Tibial nerve (tissue), 4 donors: ENCODE results near the gene FAM120B. TPM values are rescaled to one million over a fixed set of nuclear protein-coding genes. Genes with fewer than 3 reads are reported as not detected.

Experiments
- DNase-seq, 2 donors: peaks; one replicate each; pipeline ENCODE4 v3.0.0-alpha.2; 2019; ENCODE audit warnings: low spot score in 2 of 2
- H3K27ac ChIP-seq, 4 donors: fragments of 200-600 bp; sonication (generic) in 3 of 4; one replicate each; pipeline ENCODE4 v1.5.1; 2017 to 2019; ENCODE audit warnings: mild to moderate bottlenecking in 1 of 4
- H3K27me3 ChIP-seq, 2 donors: fragments of 200-600 bp; sonication (generic) in 1 of 2; one replicate each; pipeline versions ENCODE4 v1.5.1 to v1.6.0; 2017 to 2019
- H3K36me3 ChIP-seq, 3 donors: fragments of 200-600 bp; sonication (generic); one replicate each; pipeline ENCODE4 v1.5.1; 2018 to 2019
- H3K4me1 ChIP-seq, 4 donors: fragments of 200-600 bp; sonication (generic) in 3 of 4; one replicate each; pipeline ENCODE4 v1.5.1; 2017 to 2019
- H3K4me3 ChIP-seq, 4 donors: fragments of 200-600 bp; sonication (generic) in 3 of 4; one replicate each; pipeline ENCODE4 v1.5.1; 2017 to 2019; ENCODE audit warnings: mild to moderate bottlenecking in 1 of 4, moderate library complexity in 1 of 4
- H3K9me3 ChIP-seq, 4 donors: fragments of 200-600 bp; sonication (generic) in 3 of 4; one replicate each; pipeline ENCODE4 v1.5.1; 2017 to 2019
- EP300 ChIP-seq, 2 donors: sonication (generic); formaldehyde crosslinking; IDR thresholded peaks; one replicate each; pipeline ENCODE4 v1.6.1; 2017; ENCODE audit warnings: antibody characterized with exemption in 2 of 2, mild to moderate bottlenecking in 1 of 2
- POLR2A ChIP-seq, 2 donors: fragments of 450-650 bp; IDR thresholded peaks; one replicate each; pipeline ENCODE4 v1.6.1; 2017; ENCODE audit warnings: antibody characterized with exemption in 2 of 2, mild to moderate bottlenecking in 2 of 2, moderate library complexity in 2 of 2
- WGBS, 2 donors: methylation state at CpG; one replicate each; pipeline ENCODE4 v1.1.5; 2018; 5-methylcytosine and 5-hydroxymethylcytosine counted together
- total RNA-seq, 4 donors: library from RNA; depleted of rRNA; stranded (reverse); fragments of >200 nt; gene quantifications; one replicate each; pipeline ENCODE4 v1.1.0, GENCODE V29; 2016
- TF ChIP-seq, protein P1 (sequence below), 5 experiments: fragments of 200-600 bp in 3 of 5; fragments of 450-650 bp in 2 of 5; sonication (generic) in 3 of 5; IDR thresholded peaks; one replicate each; pipeline ENCODE4 v1.5.1; 2016 to 2019; ENCODE audit warnings: antibody characterized with exemption in 5 of 5, mild to moderate bottlenecking in 3 of 5, moderate library complexity in 2 of 5

The FAM120B gene
- total RNA-seq, 4 donors from 2014 or later: 26.0 to 35.4 (median 32.1) TPM

DNA sequence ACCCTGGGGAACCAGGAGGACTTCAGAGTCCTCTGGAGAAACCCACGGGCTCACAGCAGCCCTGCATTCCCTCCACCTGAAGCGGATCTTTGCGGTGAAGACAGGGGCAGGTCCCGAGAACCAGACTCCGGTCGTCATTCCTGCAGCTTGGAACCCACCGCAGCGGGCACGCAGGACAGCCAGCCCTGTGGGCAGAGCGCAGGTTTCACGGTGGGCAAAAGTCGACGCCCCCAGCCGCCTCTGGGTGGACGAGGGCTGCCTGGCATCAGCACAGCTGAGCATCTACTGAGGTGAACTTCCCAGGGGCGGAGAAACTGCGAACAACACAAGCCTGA lies 128.2 kb downstream of the FAM120B start:
- Histone ChIP-seq H3K27ac (no peak overlapping the region), H3K4me3 (no peak overlapping the region), H3K4me1 (peaks cover 0 to 22% (median 3%) of the 10 kb centered on the region in 4 donors), H3K36me3 (no peaks in the 10 kb centered on the region), H3K27me3 (no peaks in the 10 kb centered on the region), H3K9me3 (peaks cover 0 to 16% (median 0%) of the 10 kb centered on the region in 4 donors)
- no peak for DNase-seq
- no peak for TF ChIP-seq EP300 (IDR thresholded peaks at IDR 0.05)
- TF ChIP-seq, protein P1, sequence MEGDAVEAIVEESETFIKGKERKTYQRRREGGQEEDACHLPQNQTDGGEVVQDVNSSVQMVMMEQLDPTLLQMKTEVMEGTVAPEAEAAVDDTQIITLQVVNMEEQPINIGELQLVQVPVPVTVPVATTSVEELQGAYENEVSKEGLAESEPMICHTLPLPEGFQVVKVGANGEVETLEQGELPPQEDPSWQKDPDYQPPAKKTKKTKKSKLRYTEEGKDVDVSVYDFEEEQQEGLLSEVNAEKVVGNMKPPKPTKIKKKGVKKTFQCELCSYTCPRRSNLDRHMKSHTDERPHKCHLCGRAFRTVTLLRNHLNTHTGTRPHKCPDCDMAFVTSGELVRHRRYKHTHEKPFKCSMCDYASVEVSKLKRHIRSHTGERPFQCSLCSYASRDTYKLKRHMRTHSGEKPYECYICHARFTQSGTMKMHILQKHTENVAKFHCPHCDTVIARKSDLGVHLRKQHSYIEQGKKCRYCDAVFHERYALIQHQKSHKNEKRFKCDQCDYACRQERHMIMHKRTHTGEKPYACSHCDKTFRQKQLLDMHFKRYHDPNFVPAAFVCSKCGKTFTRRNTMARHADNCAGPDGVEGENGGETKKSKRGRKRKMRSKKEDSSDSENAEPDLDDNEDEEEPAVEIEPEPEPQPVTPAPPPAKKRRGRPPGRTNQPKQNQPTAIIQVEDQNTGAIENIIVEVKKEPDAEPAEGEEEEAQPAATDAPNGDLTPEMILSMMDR (IDR thresholded peaks at IDR 0.05): no peak
- no peak for TF ChIP-seq POLR2A (IDR thresholded peaks at IDR 0.05)
- WGBS, 2 donors: 69 to 81% methylated on average over 12 to 17 of the region's 17 CpGs

DNA sequence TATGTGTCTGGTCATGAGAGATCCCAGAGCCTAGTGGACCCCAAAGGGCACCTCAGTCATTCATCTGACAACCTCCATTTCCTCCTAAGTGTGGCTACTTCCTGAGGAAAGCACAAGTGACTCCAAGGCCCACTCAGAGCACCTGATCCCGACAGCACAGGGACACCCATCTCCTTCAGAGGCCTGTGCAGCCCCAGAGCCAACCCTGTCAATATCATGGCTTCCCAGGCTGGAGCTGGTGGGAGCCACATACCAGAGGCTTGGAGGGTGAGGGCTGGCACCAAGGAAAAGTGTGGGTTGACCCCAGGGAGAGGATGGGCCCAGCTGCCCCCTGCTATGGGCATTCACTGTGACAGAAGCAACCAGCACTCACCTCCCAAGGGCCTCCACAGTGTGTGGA lies 129.2 kb downstream of the FAM120B start:
- peaks cover 0 to 16% (median 0%) of the 10 kb centered on the region in 4 donors for H3K9me3 ChIP-seq
- TF ChIP-seq, protein P1 (IDR thresholded peaks at IDR 0.05): no peak
- TF ChIP-seq POLR2A (IDR thresholded peaks at IDR 0.05): no peak
- TF ChIP-seq EP300 (IDR thresholded peaks at IDR 0.05): no peak
- no peak for DNase-seq
- H3K27me3 ChIP-seq: no peaks in the 10 kb centered on the region
- 88 to 100% methylated on average over 1 of the region's 1 CpG for WGBS, 2 donors
- H3K27ac ChIP-seq: no peak overlapping the region
- no peak overlapping the region for H3K4me3 ChIP-seq
- peaks cover 0 to 26% (median 3%) of the 10 kb centered on the region in 4 donors for H3K4me1 ChIP-seq
- H3K36me3 ChIP-seq: no peaks in the 10 kb centered on the region

DNA sequence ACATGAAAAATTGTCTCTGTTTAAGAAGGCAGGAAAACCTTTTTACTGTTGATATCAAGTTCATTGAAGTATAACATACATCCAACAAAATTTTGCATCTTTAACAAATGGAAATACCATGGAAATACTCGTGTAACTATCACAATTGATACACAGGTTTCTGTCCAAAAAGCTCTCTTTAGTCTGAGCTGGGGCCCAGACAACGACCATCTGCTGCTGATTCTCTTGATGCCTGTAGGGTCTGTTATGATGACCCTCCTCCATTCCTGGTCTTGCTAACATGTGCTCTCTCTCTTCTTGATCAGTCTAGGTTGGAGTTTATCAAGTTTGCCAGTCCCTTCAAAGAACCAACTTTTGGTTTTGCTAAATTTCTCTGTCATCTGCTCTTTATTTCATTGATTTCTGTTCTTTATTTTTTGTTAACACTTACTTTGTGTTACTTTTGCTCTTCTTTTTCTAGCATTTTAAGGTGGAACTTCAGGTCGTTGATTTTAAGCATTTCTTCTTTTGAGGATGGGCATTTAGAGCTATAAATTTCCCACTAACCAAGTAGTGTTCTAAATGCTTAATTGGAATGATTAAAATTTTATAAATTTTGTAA lies 129.8 kb downstream of the FAM120B start:
- Histone ChIP-seq H3K4me1 (peaks cover 0 to 29% (median 3%) of the 10 kb centered on the region in 4 donors), H3K27me3 (no peaks in the 10 kb centered on the region), H3K27ac (no peak overlapping the region), H3K9me3 (peaks cover 0 to 16% (median 0%) of the 10 kb centered on the region in 4 donors), H3K36me3 (no peaks in the 10 kb centered on the region), H3K4me3 (no peak overlapping the region)
- no peak for TF ChIP-seq POLR2A (IDR thresholded peaks at IDR 0.05)
- 83 to 86% methylated on average over 3 of the region's 3 CpGs for WGBS, 2 donors
- no peak for DNase-seq

DNA sequence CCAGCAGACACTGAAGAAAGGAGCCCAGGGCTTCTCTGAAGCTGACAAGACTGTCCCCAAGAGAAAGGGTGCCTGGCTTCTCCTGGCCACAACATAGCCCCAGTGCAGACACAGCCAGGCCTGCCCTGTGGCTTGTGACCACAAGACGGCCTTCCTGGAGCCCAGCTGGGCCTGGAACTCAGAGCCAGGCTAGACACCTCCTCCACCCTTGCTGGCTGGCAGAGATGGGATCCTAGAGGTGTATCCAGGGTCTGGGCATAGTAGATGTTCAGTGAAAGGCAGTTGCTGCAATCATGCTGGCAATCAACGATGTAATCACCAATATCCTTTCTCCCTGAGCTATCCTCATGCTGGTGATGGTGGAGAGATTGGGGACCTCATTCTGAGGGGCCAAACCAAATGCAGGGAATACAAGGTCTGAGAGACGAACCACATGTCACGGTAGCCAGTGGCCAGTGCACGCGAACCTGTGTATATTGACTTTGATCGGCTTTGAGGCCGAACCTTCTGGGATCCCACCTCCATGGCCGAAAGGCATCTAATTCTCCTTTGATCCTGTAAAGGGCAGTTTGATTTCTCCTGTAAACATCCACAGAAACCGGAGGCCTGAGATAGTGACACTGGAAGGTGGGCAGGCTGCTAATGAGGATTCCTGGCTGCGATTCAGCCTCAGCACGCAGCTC lies 131.3 kb downstream of the FAM120B start:
- peak overlapping the region in 2 of 4 donors; percentile 62 to 67 for H3K27ac ChIP-seq
- H3K9me3 ChIP-seq: peaks cover 0 to 16% (median 0%) of the 10 kb centered on the region in 4 donors
- peak overlapping the region in 3 of 4 donors; percentile 14 to 33 (median 19) for H3K4me3 ChIP-seq
- DNase-seq: no peak
- H3K27me3 ChIP-seq: no peaks in the 10 kb centered on the region
- WGBS, 2 donors: 64 to 79% methylated on average over 11 to 12 of the region's 12 CpGs
- peaks cover 0 to 33% (median 3%) of the 10 kb centered on the region in 4 donors for H3K4me1 ChIP-seq
- no peak for TF ChIP-seq POLR2A (IDR thresholded peaks at IDR 0.05)
- no peak for TF ChIP-seq EP300 (IDR thresholded peaks at IDR 0.05)
- TF ChIP-seq, protein P1 (IDR thresholded peaks at IDR 0.05): no peak
- H3K36me3 ChIP-seq: no peaks in the 10 kb centered on the region

DNA sequence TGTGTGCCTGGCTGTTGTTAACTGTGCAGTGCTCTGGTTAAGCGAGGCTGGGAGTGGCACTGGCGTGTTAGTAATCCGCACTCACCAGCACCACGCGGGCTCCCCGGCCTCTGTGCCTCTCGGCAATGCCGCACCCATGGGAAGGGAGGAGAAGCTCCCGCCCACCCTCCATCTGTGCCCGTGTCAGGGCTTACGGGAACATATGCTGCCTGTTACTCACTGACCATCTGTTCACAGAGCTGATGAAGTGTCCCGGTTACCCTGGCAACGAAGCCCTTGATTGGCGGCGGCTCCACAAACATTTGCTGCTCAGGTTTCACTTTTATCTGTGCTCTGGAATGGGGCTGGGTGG lies 131.8 kb downstream of the FAM120B start:
- peak; percentile 66 to 79 for DNase-seq
- Histone ChIP-seq H3K36me3 (no peaks in the 10 kb centered on the region), H3K27me3 (no peaks in the 10 kb centered on the region), H3K4me3 (peak overlapping the region in 3 of 4 donors; percentile 14 to 33 (median 19)), H3K9me3 (peaks cover 0 to 16% (median 0%) of the 10 kb centered on the region in 4 donors), H3K27ac (peak overlapping the region in 2 of 4 donors; percentile 62 to 67), H3K4me1 (peaks cover 0 to 33% (median 3%) of the 10 kb centered on the region in 4 donors)
- peak in 1 of 2 donors; percentile 60 for TF ChIP-seq EP300 (IDR thresholded peaks at IDR 0.05)
- TF ChIP-seq POLR2A (IDR thresholded peaks at IDR 0.05): no peak
- TF ChIP-seq, protein P1 (IDR thresholded peaks at IDR 0.05): no peak
- WGBS, 2 donors: 4 to 5% methylated on average over 9 to 15 of the region's 15 CpGs
